ENCODE measurements around the gene ATF1. TPM values are rescaled to one million over a fixed set of nuclear protein-coding genes. Genes with fewer than 3 reads are reported as not detected.

The ATF1 gene
- total RNA-seq, 1 donor from 2014 or later: 30.3 TPM

DNA sequence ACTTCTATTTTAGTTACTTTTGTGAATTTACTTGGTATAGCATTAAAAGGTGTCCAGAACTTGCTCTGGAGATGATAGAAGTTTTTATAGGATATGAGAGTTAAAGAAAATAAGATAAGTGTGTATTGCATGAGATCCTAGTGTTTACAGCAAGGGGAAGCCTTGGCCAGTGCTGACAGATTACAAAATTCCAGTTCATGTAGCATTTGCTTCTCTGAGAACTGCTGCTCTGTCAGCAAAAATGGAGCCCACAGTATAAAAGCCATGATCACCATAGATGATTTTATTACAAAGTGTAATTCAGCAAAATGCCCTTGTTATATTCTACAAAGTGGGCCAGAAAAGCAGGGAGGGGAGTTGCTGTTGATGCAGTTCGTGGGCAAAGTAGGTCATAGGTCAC is 40.0 kb upstream of the ATF1 start:
- H3K36me3 Mint-ChIP-seq (ENCODE audit: unreplicated experiment): peaks cover 45% of the 10 kb centered on the region
- TF ChIP-seq, protein P1, sequence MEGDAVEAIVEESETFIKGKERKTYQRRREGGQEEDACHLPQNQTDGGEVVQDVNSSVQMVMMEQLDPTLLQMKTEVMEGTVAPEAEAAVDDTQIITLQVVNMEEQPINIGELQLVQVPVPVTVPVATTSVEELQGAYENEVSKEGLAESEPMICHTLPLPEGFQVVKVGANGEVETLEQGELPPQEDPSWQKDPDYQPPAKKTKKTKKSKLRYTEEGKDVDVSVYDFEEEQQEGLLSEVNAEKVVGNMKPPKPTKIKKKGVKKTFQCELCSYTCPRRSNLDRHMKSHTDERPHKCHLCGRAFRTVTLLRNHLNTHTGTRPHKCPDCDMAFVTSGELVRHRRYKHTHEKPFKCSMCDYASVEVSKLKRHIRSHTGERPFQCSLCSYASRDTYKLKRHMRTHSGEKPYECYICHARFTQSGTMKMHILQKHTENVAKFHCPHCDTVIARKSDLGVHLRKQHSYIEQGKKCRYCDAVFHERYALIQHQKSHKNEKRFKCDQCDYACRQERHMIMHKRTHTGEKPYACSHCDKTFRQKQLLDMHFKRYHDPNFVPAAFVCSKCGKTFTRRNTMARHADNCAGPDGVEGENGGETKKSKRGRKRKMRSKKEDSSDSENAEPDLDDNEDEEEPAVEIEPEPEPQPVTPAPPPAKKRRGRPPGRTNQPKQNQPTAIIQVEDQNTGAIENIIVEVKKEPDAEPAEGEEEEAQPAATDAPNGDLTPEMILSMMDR (IDR thresholded peaks at IDR 0.05): no peak
- no peak overlapping the region for H3K4me3 Mint-ChIP-seq (ENCODE audit: unreplicated experiment)
- H3K27ac Mint-ChIP-seq (ENCODE audit: unreplicated experiment): no peak overlapping the region
- H3K27me3 Mint-ChIP-seq (ENCODE audit: unreplicated experiment): no peaks in the 10 kb centered on the region
- DNase-seq (ENCODE audit: extremely low spot score, unreplicated experiment): no peak
- no peaks in the 10 kb centered on the region for H3K4me1 Mint-ChIP-seq (ENCODE audit: unreplicated experiment)
- no peaks in the 10 kb centered on the region for H3K9me3 Mint-ChIP-seq (ENCODE audit: unreplicated experiment)

DNA sequence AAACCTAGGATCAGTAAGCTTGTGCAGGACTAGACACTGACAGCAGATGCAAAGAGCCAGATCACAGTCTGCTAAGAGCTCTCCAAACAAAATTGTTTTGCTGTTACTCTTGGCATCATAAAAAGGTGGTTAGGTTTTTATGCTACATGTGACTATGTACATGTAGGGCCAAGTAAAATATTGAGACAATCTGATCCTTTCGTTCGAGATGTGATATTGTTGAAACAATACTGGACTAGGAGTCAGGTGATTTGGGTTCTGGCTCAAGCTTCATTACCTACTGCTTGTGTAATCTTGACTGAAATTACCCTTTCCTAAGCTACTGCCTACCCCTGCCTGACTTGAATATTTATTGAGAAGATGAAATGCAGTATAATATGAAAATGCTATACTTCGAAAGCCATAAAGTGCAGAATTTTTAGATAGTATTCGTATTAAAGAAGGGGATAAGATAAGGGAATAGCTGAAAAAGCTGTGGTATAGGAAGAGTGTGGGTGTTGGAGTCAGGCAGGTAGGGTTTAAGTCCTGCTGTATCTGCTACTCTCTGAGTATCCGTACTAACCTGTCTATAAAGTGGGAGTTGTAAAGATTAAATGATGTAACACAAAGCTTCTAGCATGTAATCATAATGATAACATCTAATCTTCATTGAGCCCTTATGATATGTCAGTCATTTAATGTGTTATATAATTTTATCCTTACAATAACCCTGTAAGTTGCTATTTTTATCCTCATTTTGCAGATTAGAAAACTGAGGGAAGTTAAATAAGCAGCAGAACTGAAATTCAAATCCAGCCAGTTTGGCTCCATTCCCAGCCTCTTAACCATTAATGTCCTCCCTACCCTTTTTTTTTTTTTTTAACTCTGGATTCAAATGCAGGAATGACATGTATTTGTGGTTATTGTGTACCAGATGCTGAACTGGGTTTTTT is 38.6 kb upstream of the ATF1 start:
- Mint-ChIP-seq H3K9me3 (ENCODE audit: unreplicated experiment) (no peaks in the 10 kb centered on the region), H3K27me3 (ENCODE audit: unreplicated experiment) (no peaks in the 10 kb centered on the region), H3K36me3 (ENCODE audit: unreplicated experiment) (peaks cover 49% of the 10 kb centered on the region), H3K4me1 (ENCODE audit: unreplicated experiment) (no peaks in the 10 kb centered on the region), H3K4me3 (ENCODE audit: unreplicated experiment) (no peak overlapping the region), H3K27ac (ENCODE audit: unreplicated experiment) (no peak overlapping the region)
- DNase-seq (ENCODE audit: extremely low spot score, unreplicated experiment): no peak
- TF ChIP-seq, protein P1 (IDR thresholded peaks at IDR 0.05): no peak

DNA sequence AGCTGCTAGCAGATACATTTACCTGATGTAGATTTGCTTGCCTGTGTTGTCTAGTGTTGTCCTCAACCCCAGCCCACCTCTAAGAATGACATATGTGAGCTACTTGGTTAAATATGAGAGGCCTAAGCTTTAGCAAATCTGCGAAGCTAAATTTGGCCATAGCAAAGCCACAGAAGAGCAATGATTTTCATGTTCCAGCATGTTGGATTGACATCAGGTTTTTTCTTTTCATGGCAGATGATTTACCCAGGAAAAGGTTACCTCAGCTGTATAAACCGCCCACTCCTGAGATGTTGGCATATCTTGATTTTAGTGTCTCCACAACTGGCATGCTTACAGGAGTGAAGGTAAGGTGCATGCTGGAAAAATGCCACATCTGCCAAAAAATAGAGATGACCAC is 36.4 kb upstream of the ATF1 start:
- Mint-ChIP-seq H3K4me1 (ENCODE audit: unreplicated experiment) (no peaks in the 10 kb centered on the region), H3K36me3 (ENCODE audit: unreplicated experiment) (peaks cover 52% of the 10 kb centered on the region), H3K27me3 (ENCODE audit: unreplicated experiment) (no peaks in the 10 kb centered on the region), H3K9me3 (ENCODE audit: unreplicated experiment) (no peaks in the 10 kb centered on the region), H3K4me3 (ENCODE audit: unreplicated experiment) (no peak overlapping the region), H3K27ac (ENCODE audit: unreplicated experiment) (no peak overlapping the region)
- no peak for DNase-seq (ENCODE audit: extremely low spot score, unreplicated experiment)
- TF ChIP-seq, protein P1 (IDR thresholded peaks at IDR 0.05): no peak

DNA sequence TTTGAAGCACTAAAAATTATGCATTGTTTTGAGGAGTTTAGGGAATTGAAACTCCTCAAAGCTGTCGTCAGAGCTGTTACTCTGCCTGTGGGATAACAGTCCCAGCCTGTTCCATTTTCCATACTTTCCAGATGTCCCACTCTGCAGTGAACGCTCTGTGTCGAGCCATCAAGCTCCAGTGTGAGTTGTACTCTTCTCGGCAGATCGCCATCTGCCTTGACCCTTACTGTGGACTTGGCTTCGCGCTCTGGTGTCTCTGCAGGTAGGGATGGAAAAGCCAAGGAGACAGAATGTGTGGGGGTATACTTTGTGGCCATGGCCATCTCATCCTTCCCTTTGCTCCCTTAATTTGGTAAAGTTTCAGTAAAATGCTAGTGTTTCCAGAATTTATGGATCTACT is 35.5 kb upstream of the ATF1 start:
- no peaks in the 10 kb centered on the region for H3K27me3 Mint-ChIP-seq (ENCODE audit: unreplicated experiment)
- TF ChIP-seq, protein P1 (IDR thresholded peaks at IDR 0.05): no peak

DNA sequence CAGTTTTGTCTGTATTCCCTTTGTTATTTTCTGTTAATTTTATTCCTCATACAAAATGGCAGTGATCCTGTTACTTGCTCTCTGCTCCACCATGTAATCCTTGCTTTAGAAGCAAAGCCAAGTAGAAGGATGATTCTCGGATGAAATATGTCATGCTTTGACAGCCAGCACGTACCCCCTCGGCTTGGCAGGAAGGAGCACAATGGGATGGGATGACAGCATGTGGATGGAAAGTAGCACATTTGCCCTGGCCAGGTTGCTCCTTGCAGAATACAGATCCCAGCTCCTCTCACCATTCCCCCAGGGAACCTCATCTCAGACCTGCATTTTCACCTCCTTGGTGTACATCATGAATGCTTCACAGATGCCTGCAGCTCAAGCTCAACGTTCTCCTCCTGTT is 35.1 kb upstream of the ATF1 start:
- peaks cover 47% of the 10 kb centered on the region for H3K36me3 Mint-ChIP-seq (ENCODE audit: unreplicated experiment)
- TF ChIP-seq, protein P1 (IDR thresholded peaks at IDR 0.05): no peak
- no peaks in the 10 kb centered on the region for H3K27me3 Mint-ChIP-seq (ENCODE audit: unreplicated experiment)
- no peak for DNase-seq (ENCODE audit: extremely low spot score, unreplicated experiment)
- H3K4me1 Mint-ChIP-seq (ENCODE audit: unreplicated experiment): no peaks in the 10 kb centered on the region
- no peak overlapping the region for H3K27ac Mint-ChIP-seq (ENCODE audit: unreplicated experiment)
- H3K4me3 Mint-ChIP-seq (ENCODE audit: unreplicated experiment): no peak overlapping the region
- no peaks in the 10 kb centered on the region for H3K9me3 Mint-ChIP-seq (ENCODE audit: unreplicated experiment)

More for the DNA sequence above, 35.5 kb upstream of the ATF1 start:
- no peak overlapping the region for H3K4me3 Mint-ChIP-seq (ENCODE audit: unreplicated experiment)
- DNase-seq (ENCODE audit: extremely low spot score, unreplicated experiment): no peak
- no peaks in the 10 kb centered on the region for H3K4me1 Mint-ChIP-seq (ENCODE audit: unreplicated experiment)
- peaks cover 49% of the 10 kb centered on the region for H3K36me3 Mint-ChIP-seq (ENCODE audit: unreplicated experiment)
- no peaks in the 10 kb centered on the region for H3K9me3 Mint-ChIP-seq (ENCODE audit: unreplicated experiment)
- no peak overlapping the region for H3K27ac Mint-ChIP-seq (ENCODE audit: unreplicated experiment)

Measured in osteocyte (in vitro differentiated cells).